ENCODE results near the gene WNK1. TPM values are rescaled to one million over a fixed set of nuclear protein-coding genes. Genes with fewer than 3 reads are reported as not detected.

WNK1 gene
- total and polyA plus RNA-seq, 2 donors (not counting 3 experiments of a cell fraction or from before 2014, with no cell fraction given), result 46.3 to 108 TPM

DNA sequence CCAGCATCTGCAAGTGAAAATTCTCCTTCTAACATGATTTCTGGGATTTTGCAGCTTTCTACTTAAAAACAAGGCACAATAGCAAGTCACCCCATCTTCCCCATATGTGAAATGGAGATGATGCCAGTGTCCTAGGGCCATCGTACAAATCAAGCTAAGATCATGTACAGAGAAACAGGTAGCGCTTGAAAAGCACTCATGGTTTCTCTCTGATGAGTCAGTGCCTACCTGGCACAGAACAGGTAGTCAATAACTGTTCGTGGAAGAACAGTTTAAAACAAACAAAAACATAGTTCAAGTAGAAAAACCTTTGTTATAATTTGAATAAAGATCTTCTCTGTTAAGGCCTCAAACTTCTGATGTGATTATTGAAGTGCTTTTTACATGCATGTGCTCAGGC, 150.2 kb downstream of the WNK1 start:
- BruUV-seq (replicated peaks), result no TSS peak
- no peak overlapping the region for H3K4me3 ChIP-seq (replicated peaks in 1 of 3; ENCODE audit: insufficient read depth in 1 of 3, low read depth in 1 of 3, low read length in 3 of 3)
- H3K9me3 ChIP-seq (replicated peaks; ENCODE audit: control insufficient read depth, insufficient read depth, low read length), result no peaks in the 10 kb centered on the region
- H3K79me2 ChIP-seq (ENCODE audit: control insufficient read depth, insufficient read depth, low read length), result no peaks in the 10 kb centered on the region
- TF ChIP-seq FOS (IDR thresholded peaks at IDR 0.05; ENCODE audit: borderline replicate concordance, insufficient read depth, low read length) (no peak), POLR2A (IDR thresholded peaks at IDR 0.05; ENCODE audit: low read depth, low read length) (no peak)
- ChIA-PET CTCF (interaction anchor here (1.3 kb wide), 1 partner anchor 190 kb away, joined by 4 read pairs; no protein-coding TSS in a partner anchor), POLR2A (no interaction called here)
- no peak overlapping the region for H3K9ac ChIP-seq (replicated peaks; ENCODE audit: extremely low read depth, insufficient read depth, low read length)
- intact Hi-C loops (cut with micrococcal nuclease) (no loop called here), dilution Hi-C loops (cut with MboI; ENCODE audit: extremely low pct_ligation_motif_present, low sequenced_read_pairs) (no loop called here)
- H2AFZ ChIP-seq (ENCODE audit: low read depth, low read length), result no peak overlapping the region
- H3K9me1 ChIP-seq (replicated peaks; ENCODE audit: control insufficient read depth, extremely low read depth, insufficient read depth, low read length), result no peaks in the 10 kb centered on the region
- DNase-seq (ENCODE audit: low read depth, low spot score) (no peak), FAIRE-seq (no peak)
- H3K27ac ChIP-seq (ENCODE audit: insufficient read depth, low read depth, low read length), result no peak overlapping the region
- H3K27me3 ChIP-seq (ENCODE audit: control insufficient read depth in 2 of 2, insufficient read depth in 2 of 2, low read length in 2 of 2), result no peaks in the 10 kb centered on the region
- H4K20me1 ChIP-seq (replicated peaks; ENCODE audit: control insufficient read depth, extremely low read depth, insufficient read depth, low read length), result no peaks in the 10 kb centered on the region
- peaks cover 11 to 39% of the 10 kb centered on the region in 2 experiments for H3K36me3 ChIP-seq (ENCODE audit: control insufficient read depth in 2 of 2, extremely low read depth in 1 of 2, insufficient read depth in 2 of 2, low read length in 2 of 2)
- no peak overlapping the region for H3K4me2 ChIP-seq (ENCODE audit: insufficient read depth, low read length)
- no peaks in the 10 kb centered on the region for H3K4me1 ChIP-seq (ENCODE audit: control insufficient read depth, extremely low read depth, insufficient read depth, low read length)

DNA sequence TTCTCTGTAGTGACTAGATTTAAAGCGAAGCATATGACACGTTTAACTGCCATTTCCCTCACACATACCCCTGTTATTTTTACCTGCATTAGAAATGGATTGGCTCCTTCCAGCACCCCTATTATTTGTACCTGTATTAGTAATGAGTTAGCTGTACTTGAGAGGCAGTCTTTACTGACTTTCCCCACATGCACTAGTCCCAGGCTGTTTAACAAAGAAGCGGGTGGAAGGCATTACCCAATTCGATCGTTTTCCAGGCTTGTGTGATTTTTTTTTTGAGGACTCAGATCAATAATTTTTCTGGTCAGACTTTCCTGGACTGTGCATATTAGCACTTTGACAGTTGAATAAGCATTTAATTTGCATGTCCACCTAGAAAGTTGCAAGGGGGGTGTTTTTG, 150.7 kb downstream of the WNK1 start:
- no peak overlapping the region for H2AFZ ChIP-seq (ENCODE audit: low read depth, low read length)
- intact Hi-C loops (cut with micrococcal nuclease) (no loop called here), dilution Hi-C loops (cut with MboI; ENCODE audit: extremely low pct_ligation_motif_present, low sequenced_read_pairs) (no loop called here)
- CTCF ChIA-PET, result interaction anchor here (1.3 to 3.1 kb wide), 2 partner anchors 190 kb away, joined by 4 to 23 read pairs; no protein-coding TSS in a partner anchor
- no peak overlapping the region for H3K4me3 ChIP-seq (replicated peaks in 1 of 3; ENCODE audit: insufficient read depth in 1 of 3, low read depth in 1 of 3, low read length in 3 of 3)
- no peak overlapping the region for H3K4me2 ChIP-seq (ENCODE audit: insufficient read depth, low read length)
- no peaks in the 10 kb centered on the region for H3K4me1 ChIP-seq (ENCODE audit: control insufficient read depth, extremely low read depth, insufficient read depth, low read length)
- H3K79me2 ChIP-seq (ENCODE audit: control insufficient read depth, insufficient read depth, low read length), result no peaks in the 10 kb centered on the region
- no peak overlapping the region for H3K9ac ChIP-seq (replicated peaks; ENCODE audit: extremely low read depth, insufficient read depth, low read length)
- H3K27me3 ChIP-seq (ENCODE audit: control insufficient read depth in 2 of 2, insufficient read depth in 2 of 2, low read length in 2 of 2), result no peaks in the 10 kb centered on the region
- H3K27ac ChIP-seq (ENCODE audit: insufficient read depth, low read depth, low read length), result no peak overlapping the region
- H3K9me3 ChIP-seq (replicated peaks; ENCODE audit: control insufficient read depth, insufficient read depth, low read length), result no peaks in the 10 kb centered on the region
- no peaks in the 10 kb centered on the region for H3K9me1 ChIP-seq (replicated peaks; ENCODE audit: control insufficient read depth, extremely low read depth, insufficient read depth, low read length)
- BruUV-seq (replicated peaks), result no TSS peak
- no peak for TF ChIP-seq JUN (IDR thresholded peaks at IDR 0.05; ENCODE audit: borderline replicate concordance, insufficient read depth, insufficient read length, low read depth)
- no peak for TF ChIP-seq POLR2A (IDR thresholded peaks at IDR 0.05; ENCODE audit: low read depth, low read length)
- TF ChIP-seq MAX (IDR thresholded peaks at IDR 0.05; ENCODE audit: insufficient read depth, insufficient read length), result no peak
- TF ChIP-seq EZH2 (IDR thresholded peaks at IDR 0.05; ENCODE audit: borderline replicate concordance, low read depth, low read length, severe bottlenecking), result no peak
- FAIRE-seq (no peak), DNase-seq (ENCODE audit: low read depth, low spot score) (no peak)
- H3K36me3 ChIP-seq (ENCODE audit: control insufficient read depth in 2 of 2, extremely low read depth in 1 of 2, insufficient read depth in 2 of 2, low read length in 2 of 2), result peaks cover 14 to 42% of the 10 kb centered on the region in 2 experiments
- H4K20me1 ChIP-seq (replicated peaks; ENCODE audit: control insufficient read depth, extremely low read depth, insufficient read depth, low read length), result no peaks in the 10 kb centered on the region
- POLR2A ChIA-PET, result no interaction called here

Measured in endothelial cell of umbilical vein (primary cell).